ENCODE results near the gene CPLX3.

Gene CPLX3

DNA sequence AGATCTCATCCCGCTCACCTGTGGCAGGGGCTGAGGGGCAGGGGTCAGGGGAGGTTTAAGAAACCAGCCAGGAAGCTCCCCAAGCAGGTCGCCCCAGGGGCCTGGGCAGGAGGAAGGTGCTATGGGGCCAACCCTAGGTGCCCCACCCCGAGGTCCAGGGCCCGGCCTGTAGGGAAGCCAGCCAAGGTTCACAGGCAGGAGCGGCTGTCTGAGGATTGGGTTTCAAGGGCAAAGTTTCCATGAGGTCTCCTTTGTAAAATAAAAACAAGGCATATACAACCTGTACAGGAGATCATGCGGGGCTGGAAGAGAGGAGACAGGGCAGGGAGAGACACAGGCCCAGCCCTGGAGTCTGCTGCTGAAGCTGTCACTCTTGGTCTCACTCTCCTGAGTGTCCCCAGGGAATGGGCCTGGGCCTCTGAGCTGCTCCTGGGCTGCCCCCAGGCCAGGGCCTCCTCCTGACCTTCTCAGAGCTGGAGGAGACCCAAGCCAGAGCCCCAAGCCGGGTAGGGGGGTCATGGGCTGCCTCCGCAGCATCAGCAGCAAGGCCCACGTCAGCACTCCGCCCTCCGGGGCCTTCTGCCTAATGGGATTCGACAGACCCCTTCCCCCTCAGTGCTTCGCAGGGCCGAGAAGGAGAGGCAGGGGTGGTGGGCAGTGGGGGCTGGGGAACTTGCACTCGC lies 5.5 kb downstream of the CPLX3 start:
- H3K36me3 ChIP-seq (ENCODE audit: insufficient read depth, low read length): no peaks in the 10 kb centered on the region
- H2AFZ ChIP-seq (ENCODE audit: low read length): no peak overlapping the region
- H3K79me2 ChIP-seq (ENCODE audit: insufficient read depth, low read length): no peaks in the 10 kb centered on the region
- TF ChIP-seq EZH2phosphoT487 (IDR thresholded peaks at IDR 0.05; ENCODE audit: borderline replicate concordance) (no peak), CTCF (conservative IDR thresholded peaks at IDR 0.05; ENCODE audit: low read length) (no peak)
- H3K9me2 ChIP-seq (replicated peaks; ENCODE audit: low read depth, low read length): no peaks in the 10 kb centered on the region
- no peak overlapping the region for H3K4me2 ChIP-seq (ENCODE audit: low read depth, low read length, poor library complexity, severe bottlenecking)
- peaks cover 10% of the 10 kb centered on the region for H3K4me1 ChIP-seq (ENCODE audit: insufficient read depth, low read length, poor library complexity, severe bottlenecking)
- no peak overlapping the region for H3K9ac ChIP-seq (ENCODE audit: low read depth, low read length, poor library complexity, severe bottlenecking)
- H3K4me3 ChIP-seq (ENCODE audit: low read length, poor library complexity, severe bottlenecking): no peak overlapping the region
- no peaks in the 10 kb centered on the region for H4K20me1 ChIP-seq (ENCODE audit: insufficient read depth, low read length, poor library complexity, severe bottlenecking)
- no peaks in the 10 kb centered on the region for H3K27me3 ChIP-seq (ENCODE audit: insufficient read depth, low read length, poor library complexity, severe bottlenecking)
- no peaks in the 10 kb centered on the region for H3F3A ChIP-seq (ENCODE audit: low read depth)
- no peaks in the 10 kb centered on the region for H3K9me3 ChIP-seq (ENCODE audit: insufficient read depth, low read depth, low read length)

GRCh38 chr15:74832826-74833225 lies 6.4 kb downstream of the CPLX3 start:
- Histone ChIP-seq H3K9ac (ENCODE audit: low read depth, low read length, poor library complexity, severe bottlenecking) (peak overlapping the region; percentile 54), H3K9me3 (ENCODE audit: insufficient read depth, low read depth, low read length) (no peaks in the 10 kb centered on the region), H3K27me3 (ENCODE audit: insufficient read depth, low read length, poor library complexity, severe bottlenecking) (no peaks in the 10 kb centered on the region), H2AFZ (ENCODE audit: low read length) (no peak overlapping the region), H3F3A (ENCODE audit: low read depth) (no peaks in the 10 kb centered on the region), H3K4me1 (ENCODE audit: insufficient read depth, low read length, poor library complexity, severe bottlenecking) (peaks cover 10% of the 10 kb centered on the region), H3K79me2 (ENCODE audit: insufficient read depth, low read length) (no peaks in the 10 kb centered on the region), H3K36me3 (ENCODE audit: insufficient read depth, low read length) (no peaks in the 10 kb centered on the region), H3K9me2 (replicated peaks; ENCODE audit: low read depth, low read length) (no peaks in the 10 kb centered on the region), H3K4me2 (ENCODE audit: low read depth, low read length, poor library complexity, severe bottlenecking) (no peak overlapping the region), H3K4me3 (ENCODE audit: low read length, poor library complexity, severe bottlenecking) (no peak overlapping the region), H4K20me1 (ENCODE audit: insufficient read depth, low read length, poor library complexity, severe bottlenecking) (no peaks in the 10 kb centered on the region)
- no peak for TF ChIP-seq CTCF (conservative IDR thresholded peaks at IDR 0.05; ENCODE audit: low read length)
- TF ChIP-seq EZH2phosphoT487 (IDR thresholded peaks at IDR 0.05; ENCODE audit: borderline replicate concordance): no peak

DNA sequence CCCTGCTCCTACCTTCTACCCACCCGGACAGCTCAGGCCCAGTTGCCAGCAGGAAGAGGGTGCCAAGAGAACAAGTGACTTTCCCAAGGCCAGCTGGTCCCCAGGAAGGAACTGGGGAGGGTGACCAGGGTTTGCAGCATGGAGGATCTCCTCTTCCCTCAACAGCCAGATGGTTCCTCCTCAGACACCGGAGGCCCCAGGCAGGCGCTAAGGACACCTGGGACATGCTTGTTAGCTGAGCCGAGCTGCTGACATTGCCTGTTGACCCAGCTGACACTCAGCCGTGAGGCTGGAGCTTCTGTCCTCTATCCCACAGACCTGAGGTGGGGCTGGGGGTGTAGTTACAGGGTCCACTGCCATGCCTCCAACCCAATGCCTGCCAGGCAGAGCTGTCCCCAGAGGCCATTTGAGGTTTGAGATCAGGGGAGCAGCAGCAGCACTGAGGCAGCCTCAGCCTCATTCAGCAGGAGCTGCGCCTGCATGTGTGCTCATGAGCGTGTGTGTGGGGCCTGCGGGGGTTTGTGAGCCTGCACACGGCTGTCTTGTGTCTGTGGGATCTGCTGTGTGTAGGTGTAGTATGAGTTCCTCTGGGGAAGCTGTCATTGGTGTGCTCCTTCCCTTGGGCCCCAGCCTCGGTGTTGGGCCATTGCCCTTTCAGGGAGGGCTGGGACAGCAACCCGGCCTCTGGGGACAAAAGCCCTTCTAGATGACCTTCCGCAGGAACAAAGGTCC lies 7.1 kb downstream of the CPLX3 start:
- no peaks in the 10 kb centered on the region for H4K20me1 ChIP-seq (ENCODE audit: insufficient read depth, low read length, poor library complexity, severe bottlenecking)
- H3K4me2 ChIP-seq (ENCODE audit: low read depth, low read length, poor library complexity, severe bottlenecking): no peak overlapping the region
- peak overlapping the region; percentile 54 for H3K9ac ChIP-seq (ENCODE audit: low read depth, low read length, poor library complexity, severe bottlenecking)
- H3F3A ChIP-seq (ENCODE audit: low read depth): no peaks in the 10 kb centered on the region
- no peaks in the 10 kb centered on the region for H3K79me2 ChIP-seq (ENCODE audit: insufficient read depth, low read length)
- H3K4me3 ChIP-seq (ENCODE audit: low read length, poor library complexity, severe bottlenecking): no peak overlapping the region
- H3K27me3 ChIP-seq (ENCODE audit: insufficient read depth, low read length, poor library complexity, severe bottlenecking): no peaks in the 10 kb centered on the region
- TF ChIP-seq CTCF (conservative IDR thresholded peaks at IDR 0.05; ENCODE audit: low read length): no peak
- TF ChIP-seq EZH2phosphoT487 (IDR thresholded peaks at IDR 0.05; ENCODE audit: borderline replicate concordance): no peak
- H3K9me3 ChIP-seq (ENCODE audit: insufficient read depth, low read depth, low read length): no peaks in the 10 kb centered on the region
- H3K9me2 ChIP-seq (replicated peaks; ENCODE audit: low read depth, low read length): no peaks in the 10 kb centered on the region
- no peaks in the 10 kb centered on the region for H3K36me3 ChIP-seq (ENCODE audit: insufficient read depth, low read length)
- peaks cover 10% of the 10 kb centered on the region for H3K4me1 ChIP-seq (ENCODE audit: insufficient read depth, low read length, poor library complexity, severe bottlenecking)
- H2AFZ ChIP-seq (ENCODE audit: low read length): no peak overlapping the region

All from Loucy (cell line).